ENCODE data around the gene KRT33A. TPM values are rescaled to one million over a fixed set of nuclear protein-coding genes. Genes with fewer than 3 reads are reported as not detected.
"Not testable (repeated sequence)": the region's sequence is repeated elsewhere in the genome, so short reads cannot be mapped to it uniquely, and the experiment has no call there.

Gene KRT33A
- total RNA-seq, result not detected in 2 replicates

DNA sequence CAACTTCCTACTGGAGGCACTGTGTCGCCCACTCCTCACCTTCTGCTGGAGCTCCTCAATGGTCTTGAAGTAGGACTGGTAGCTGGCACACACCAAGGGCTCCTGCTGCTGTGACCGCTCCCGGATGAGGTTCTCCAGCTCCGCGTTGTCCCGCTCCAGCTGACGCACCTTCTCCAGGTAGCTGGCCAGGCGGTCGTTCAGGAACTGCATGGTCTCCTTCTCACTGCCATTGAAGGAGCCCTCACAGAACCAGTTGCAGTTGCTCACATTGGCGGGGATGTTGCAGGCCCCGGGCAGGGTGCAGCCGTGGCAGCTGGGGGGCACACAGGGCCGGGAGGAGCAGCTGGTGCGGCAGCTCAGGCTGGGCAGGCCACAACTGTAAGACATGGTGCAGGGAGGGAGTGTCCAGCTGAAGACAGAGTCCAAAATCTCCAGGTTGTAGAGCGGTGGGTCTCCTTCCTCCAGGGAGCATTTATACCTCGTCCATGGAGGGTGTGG is at the start of gene KRT33A:
Gene KRT33A (minus strand): TSS at position 448 of the 498 bp plus-strand sequence. CDS start 61 bp downstream, at position 387.
- intact Hi-C loops (cut with micrococcal nuclease), result not testable (repeated sequence)

DNA sequence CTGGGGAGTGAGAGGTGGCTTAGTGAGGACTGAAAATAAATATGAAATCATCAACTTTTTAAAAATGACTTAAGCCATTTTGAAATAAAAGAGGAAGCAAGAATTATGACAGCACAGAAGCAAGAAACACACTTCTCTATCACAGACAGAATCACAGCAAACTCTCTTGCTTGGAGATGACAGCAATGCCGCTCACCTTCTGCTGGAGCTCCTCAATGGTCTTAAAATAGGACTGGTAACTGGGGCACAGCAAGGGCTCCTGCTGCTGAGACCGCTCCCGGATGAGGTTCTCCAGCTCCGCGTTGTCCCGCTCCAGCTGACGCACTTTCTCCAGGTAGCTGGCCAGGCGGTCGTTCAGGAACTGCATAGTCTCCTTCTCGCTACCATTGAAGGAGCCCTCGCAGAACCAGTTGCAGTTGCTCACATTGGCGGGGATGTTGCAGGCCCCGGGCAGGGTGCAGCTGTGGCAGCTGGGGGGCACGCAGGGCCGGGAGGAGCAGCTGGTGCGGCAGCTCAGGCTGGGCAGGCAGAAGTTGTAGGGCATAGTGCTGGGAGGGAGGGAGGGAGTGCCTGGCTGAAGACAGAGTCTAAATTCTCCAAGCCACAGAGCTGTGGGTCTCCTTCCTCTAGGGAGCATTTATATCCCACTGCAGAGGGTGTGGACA is 46.5 kb upstream of the KRT33A start, which contains the start of gene KRT31:
Gene KRT31 (minus strand): TSS at position 613 of the 665 bp plus-strand sequence. CDS start 69 bp downstream, at position 544.
- intact Hi-C loops (cut with micrococcal nuclease), result no loop called here

DNA sequence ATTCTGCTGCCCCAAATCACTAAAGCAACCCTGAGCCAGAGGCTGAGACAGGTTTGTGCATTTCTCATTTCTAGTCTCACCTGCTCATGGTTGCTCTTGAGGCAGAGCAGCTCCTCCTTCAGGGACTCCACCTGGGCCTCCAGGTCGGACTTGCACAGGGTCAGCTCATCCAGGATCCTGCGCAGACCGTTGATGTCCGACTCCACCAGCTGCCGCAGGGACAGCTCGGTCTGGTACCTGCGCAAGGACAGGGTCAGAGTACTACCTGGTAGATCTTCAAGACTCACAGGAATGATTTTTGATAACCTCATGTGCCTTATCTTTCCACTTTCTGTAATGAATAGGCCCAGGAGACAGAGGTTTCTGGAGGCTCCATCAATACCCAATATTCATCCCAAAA is 45.7 kb upstream of the KRT33A start:
- intact Hi-C loops (cut with micrococcal nuclease), result no loop called here

DNA sequence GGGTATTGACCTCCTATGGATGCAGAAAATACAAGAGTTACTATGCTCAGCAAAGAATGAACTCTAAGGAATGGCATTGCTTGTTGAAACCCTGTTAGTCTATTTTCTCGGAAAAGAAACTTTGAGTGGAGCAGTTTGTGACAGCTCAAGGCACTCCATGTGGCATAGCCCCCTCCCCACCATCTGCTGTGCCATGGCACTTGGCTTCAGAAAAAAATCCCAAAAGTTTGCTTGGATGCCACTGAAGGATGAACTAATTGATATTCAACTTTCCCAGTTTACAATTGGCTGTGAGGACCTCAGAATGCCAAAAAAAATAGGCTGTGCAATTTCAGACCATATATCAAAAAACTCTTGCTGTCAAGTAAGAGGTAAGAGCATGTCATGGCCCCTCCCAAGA is 45.0 kb upstream of the KRT33A start:
- intact Hi-C loops (cut with micrococcal nuclease), result no loop called here

DNA sequence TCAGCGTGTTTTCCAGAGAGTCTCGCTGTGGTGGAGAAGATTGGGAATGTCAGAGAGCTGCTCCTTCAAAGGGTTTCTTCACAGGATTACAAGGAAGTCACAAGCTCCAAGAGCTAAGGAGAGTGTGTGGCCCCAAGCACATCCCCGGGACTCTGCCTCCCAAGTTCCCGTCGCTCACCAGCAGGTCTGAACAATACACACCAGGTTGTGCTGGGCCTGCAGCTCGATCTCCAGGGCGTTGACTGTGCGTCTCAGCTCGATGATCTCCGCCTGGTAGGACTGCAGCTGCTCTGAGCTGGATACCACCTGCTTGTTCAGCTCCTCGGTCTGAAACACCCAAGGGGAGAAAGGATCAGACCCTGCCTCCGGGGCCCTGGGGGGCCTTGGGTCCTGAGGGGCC is 44.4 kb upstream of the KRT33A start:
- intact Hi-C loops (cut with micrococcal nuclease), result not testable (repeated sequence)

DNA sequence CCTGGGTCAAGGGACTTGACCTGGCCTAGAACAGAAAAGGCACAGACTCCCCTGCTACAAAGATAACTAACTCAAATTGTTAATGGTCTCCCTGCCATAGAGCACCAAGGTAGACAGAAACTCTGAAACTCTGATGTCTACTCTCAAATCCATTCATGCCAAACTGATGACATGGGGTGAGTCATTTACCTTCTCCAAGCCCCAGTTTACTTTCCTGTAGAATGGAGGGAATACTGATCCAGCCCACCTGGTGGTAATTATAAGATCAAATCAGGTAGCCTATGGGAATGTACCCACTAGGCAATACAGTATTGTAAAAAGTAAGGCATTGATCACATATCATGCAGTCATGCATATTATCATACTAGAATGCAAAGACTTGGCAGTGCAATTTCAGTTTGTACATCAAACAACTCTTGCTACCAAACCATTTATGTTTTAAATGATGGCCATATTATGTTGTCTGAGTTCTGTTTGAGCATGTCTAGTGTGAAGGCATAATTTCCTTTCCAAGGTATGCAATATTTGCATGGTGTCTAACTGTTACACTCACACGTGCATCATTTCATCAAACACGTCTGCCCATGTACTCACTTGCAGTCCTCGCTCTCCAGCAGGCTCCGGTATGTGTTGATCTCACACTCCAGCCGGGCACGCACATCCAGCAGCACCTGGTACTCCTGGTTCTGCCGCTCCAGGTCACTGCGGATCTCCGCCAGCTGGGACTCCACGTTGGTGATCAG is 43.8 kb upstream of the KRT33A start:
- intact Hi-C loops (cut with micrococcal nuclease), result no loop called here

DNA sequence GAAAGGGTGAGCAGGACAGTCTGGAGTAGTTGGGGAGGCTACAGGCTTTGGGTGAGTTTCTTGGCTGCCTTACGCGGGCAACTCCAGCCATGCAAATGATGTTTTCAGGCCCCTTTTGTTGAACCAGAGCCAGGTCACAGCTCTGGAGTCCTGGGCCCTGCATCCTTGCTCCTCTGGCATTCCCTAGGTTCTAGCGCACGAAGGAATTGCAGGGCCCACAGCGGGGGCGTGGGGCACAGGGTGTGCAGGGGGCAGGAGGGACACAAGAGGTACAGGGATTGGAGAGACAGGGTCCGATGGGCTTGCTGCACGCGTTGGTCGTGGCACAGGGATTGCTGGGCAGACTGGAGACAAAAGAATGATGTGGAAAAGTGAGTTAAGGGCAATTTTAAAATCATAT is 43.2 kb upstream of the KRT33A start:
- intact Hi-C loops (cut with micrococcal nuclease), result no loop called here

DNA sequence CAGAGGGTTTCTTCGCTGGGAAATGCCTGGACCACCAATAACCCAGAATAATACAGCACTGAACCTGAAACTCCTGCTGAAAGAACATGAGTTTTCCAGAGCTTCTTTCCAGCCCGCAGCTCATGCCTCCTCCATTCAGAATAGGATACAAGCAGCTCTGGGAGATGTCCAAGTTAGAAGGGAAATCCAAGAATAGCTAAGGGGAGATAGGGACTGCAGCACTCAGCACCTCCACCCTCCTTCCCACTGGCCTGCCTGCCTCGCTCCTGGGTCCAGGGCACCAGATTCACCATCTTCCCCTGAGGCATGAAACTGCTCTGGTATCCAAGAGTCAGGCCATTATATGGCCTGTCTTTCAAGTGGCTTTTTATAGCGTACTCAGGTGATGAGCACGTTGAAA is 42.7 kb upstream of the KRT33A start:
- intact Hi-C loops (cut with micrococcal nuclease), result no loop called here

DNA sequence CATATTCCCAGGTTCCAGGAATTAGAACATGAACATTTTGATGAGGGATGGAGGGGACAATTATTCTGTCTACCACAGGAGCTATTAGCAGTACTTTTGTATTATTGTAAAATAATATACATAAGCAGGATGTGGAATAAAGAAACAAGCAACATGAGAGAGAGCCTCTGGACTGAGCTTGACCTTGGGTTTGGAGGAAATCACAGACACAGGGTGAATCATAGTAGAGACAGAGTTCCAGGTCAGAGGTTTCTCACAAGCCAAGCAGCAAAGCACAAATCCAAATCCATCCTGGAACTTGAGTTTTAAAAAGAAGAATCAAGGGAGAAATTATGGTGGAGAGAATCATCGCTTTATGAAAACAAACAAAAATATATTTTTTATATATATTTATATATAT is 41.6 kb upstream of the KRT33A start:
- intact Hi-C loops (cut with micrococcal nuclease), result no loop called here

DNA sequence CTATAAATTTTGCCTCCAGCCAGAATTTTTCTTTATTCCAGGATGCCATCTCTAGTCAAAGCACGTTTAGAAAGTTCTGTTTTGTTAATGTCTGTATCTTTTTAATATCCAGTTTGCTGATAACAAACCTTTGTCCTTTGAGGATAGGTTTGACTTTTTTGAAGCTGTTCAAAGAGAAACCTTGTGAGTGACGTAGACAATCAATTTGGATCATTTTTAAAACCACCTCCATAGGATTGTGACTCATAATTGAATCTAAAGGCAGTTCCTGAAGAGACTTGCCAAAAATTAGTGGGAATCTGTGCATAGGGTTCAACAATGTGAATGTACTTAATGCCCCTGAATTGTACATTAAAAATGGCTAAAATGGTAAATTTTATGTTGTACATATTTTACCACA is 40.9 kb upstream of the KRT33A start:
- intact Hi-C loops (cut with micrococcal nuclease), result no loop called here

DNA sequence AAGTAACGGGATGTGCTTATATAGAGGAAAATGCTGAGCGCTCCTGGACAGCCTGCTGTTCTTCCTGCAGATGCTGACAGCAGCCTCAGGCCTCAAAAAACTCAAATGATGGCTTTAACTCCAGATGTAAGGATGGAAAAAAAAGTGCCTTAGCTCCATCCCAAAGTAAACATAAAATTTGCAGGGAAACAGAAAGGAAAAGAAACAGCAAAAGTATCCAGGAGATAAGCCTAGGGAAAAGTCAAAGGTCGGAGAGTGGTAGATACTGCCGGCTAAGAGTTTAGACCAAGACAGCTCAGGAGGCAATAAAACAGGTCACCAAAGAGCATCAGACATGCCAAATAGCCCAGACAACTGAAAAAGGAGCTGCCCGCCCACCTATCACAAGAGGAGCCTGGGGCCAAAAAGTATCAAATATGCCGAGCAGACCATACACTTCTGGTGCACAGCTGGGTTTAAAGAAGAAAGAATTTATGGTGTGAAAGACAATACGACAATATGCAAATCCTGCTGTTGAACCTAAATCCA is 39.8 kb upstream of the KRT33A start:
- intact Hi-C loops (cut with micrococcal nuclease), result no loop called here

DNA sequence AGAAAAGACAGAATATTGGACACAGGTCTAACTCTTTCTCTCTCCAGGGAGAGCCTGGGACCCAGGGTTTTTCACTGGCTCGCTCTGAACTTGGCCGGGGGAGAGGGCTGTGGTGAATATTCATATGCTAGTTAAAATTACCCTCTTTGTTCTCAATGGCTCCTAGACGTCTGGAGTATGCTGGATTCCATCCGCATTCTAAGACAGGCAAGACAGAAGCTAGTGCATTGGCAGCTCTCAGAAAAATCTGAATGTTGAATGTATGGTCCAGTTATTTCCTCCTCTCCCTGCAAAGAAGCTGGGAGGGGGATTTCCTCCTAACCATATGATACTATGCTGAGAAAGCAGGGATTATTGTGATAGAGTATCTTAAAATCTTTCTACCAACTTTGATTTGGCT is 37.0 kb upstream of the KRT33A start:
- intact Hi-C loops (cut with micrococcal nuclease), result no loop called here

DNA sequence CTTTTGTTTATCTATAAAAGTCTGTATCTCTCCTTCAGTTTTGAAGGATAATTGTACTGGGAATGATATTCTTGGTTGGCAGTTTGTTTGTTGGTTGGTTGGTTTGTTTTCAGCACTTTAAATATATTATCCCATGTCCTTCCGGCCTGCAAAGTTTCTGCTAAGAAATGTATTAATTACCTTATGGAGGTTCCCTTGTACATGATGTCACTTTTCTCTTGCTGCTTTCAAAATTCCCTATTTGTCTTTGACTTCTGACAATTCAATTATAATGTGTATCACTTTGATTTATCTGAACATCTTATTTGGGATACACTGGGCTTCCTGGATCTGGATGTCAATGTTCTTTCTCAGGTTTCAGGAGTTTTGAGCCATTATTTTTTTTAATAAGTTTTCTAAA is 35.6 kb upstream of the KRT33A start:
- intact Hi-C loops (cut with micrococcal nuclease), result no loop called here

DNA sequence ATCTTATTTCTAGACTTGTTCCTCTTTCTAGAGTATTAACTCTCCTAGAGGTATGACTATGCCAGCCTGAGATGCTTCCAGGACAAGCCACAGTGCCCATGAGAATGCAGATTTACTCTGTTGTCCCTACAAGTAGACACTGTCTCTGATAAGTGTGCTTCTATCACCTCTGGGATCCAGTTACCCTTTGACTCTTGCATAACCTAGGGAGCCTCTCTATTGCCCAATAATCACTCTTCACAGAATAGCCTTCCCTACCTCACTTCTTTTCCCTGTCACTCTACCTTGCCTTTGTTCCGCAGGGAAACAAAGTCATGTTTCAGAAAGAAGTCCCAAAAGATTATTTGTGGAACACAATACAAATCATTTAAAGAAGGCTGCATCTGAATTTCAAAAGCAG is 33.1 kb upstream of the KRT33A start:
- intact Hi-C loops (cut with micrococcal nuclease), result no loop called here

DNA sequence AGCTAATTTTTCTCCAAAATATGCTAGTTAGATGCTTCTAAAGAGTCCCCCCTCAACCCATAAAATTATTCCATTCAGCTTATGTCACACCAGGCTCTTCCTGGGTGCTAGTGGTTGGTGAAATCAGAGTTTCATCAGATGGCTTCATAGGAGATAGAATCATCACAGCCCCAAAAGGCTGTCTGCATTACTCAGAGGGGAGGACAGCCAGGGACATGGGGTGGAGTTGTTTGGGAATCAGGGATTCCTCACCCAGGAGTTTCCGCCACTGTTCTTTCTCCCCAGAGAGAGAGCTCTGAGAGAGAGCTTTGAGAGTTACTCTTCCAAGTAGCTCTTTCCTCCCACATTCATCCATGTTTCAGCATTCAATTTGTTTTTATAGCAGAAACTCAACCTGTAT is 31.8 kb upstream of the KRT33A start:
- intact Hi-C loops (cut with micrococcal nuclease), result no loop called here

DNA sequence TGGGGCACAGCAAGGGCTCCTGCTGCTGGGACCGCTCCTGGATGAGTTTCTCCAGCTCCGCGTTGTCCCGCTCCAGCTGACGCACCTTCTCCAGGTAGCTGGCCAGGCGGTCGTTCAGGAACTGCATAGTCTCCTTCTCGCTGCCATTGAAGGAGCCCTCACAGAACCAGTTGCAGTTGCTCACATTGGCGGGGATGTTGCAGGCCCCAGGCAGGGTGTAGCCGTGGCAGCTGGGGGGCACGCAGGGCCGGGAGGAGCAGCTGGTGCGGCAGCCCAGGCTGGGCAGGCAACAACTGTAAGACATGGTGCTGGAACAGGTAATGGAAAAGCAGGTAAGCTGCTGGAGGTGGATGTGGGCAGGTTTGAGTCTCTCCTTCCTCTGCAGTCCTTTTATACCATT is 31.3 kb upstream of the KRT33A start, which contains the start of gene KRT34:
Gene KRT34 (minus strand): TSS at position 364 of the 400 bp plus-strand sequence. CDS start 60 bp downstream, at position 304.
- intact Hi-C loops (cut with micrococcal nuclease), result not testable (repeated sequence)

DNA sequence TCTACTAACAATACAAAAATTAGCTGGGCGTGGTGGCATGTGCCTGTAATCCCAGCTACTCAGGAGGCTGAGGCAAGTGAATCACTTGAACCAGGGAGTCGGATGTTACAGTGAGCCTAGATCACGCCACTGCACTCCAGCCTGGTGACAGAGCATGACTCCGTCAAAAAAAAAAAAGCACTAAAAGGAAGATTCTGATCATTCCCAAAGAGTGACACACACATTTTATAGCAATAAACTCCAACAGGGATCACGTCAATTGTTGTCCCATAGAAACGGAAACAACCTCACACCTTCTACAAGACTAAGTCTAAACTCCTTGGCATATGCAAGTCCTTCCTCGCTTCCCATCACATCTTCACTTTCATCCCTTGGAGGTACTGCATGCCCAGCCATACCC is 29.5 kb upstream of the KRT33A start:
- intact Hi-C loops (cut with micrococcal nuclease), result not testable (repeated sequence)

DNA sequence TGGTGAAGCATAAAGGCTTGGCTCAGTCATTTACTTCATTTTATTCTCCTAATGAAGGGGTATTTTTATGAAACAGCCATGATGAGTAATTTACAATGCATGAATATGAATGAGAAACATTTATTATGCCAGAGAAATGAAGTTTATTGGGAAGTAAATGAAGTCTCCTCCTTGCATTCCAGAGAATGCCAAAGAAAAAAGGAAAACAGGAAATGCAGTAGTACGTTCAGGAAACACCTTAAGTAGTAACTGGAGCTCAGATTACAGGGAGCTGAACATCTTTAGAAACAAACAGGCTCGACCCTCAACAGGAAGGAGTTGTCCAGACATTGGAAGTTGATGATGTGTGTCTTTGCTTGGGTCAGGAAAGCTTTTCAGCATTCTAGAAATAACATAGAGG is 26.9 kb upstream of the KRT33A start:
- intact Hi-C loops (cut with micrococcal nuclease), result no loop called here

DNA sequence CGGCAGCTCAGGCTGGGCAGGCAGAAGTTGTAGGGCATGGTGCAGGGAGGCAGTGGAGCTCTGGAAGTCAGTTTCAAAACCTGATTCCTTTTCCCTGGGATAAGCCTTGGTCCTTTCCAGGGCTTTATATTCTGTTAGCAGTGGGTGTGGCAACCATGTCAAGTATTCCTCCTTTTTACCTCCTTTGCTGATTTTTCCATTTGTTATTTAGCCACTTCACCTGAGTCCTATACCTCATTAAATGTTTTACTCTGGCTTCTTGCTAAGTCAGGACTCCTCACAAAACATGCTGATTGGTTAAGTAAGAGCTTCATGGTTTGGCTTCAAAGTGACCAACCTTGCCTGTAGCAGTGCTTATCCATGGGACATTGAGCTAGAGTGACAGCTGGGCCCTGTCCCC is 19.1 kb upstream of the KRT33A start, which contains the start of gene KRT33B:
Gene KRT33B (minus strand): TSS at position 101 of the 400 bp plus-strand sequence. CDS start 63 bp downstream, at position 38.
- intact Hi-C loops (cut with micrococcal nuclease), result no loop called here

DNA sequence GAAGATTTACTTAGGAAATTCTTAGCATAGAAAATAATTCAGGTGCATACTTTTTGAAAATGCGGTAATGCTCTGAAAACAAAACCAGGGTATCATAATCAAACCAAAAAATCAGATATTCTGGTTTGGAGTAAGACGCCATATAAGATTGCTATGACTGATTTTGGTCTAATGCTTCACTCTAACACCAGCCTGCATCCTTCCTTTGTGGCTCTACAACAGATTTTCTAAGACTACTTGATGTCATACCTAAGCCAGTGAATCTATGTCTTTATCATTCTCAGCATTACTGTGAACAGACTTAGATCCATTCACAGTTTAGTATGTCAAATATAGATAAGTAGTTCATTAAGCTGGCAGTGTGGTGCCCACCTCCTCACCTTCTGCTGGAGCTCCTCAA is 18.4 kb upstream of the KRT33A start:
- intact Hi-C loops (cut with micrococcal nuclease), result no loop called here

DNA sequence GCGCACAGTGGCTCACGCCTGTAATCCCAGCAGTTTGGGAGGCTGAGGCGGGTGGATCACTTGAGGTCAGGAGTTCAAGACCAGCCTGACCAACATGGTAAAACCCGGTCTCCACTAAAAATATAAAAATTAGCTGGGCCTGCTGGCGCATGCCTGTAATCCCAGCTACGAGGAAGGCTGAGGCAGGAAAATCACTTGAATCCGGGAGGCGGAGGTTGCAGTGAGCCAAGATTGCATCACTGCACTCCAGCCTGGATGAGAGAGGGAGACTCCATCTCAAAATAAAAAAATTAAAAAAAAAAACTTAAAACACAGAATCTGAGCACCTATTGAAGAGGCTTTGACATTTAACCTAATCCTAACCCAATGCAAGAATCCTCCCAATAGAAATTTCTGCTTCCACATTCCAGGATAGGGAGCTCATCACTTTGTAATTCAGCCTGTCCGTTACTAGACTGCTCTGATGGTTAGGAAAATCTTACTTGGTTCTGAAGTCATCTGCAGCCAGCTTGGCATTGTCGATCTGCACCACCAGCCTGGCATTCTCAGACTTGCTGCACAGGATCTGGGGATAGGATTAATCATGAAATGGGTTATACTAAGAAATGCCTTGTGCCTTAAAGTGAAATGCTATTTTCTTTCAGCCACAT is 16.9 kb upstream of the KRT33A start:
- intact Hi-C loops (cut with micrococcal nuclease), result no loop called here

DNA sequence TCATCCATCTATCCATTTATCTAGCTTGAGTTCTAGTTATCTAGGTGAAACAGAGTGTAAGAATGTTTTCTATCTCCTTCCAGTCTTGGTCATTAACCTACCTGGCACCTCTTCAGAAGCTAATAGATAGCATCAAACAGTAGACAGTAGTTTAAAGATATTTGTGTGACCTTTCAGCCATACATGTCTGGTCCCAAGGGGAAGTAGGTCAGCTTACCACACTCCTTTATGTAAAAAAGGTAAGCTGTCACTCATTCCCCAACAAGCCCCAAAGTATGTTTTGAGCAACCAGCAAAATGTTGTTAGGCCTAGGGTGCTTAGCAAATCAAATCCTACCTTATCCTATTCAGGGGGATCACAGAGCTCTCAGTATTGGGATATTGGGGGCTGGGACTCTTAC is 15.4 kb upstream of the KRT33A start:
- intact Hi-C loops (cut with micrococcal nuclease), result no loop called here

Measured in T-helper 1 cell treated with Interleukin-12 subunit alpha and Interleukin-12 subunit beta and Interleukin-4 antibody, amounts not matched to agents 30 ng/mL and 1 ng/mL, for 36 hours (primary cell).